Loucy (cell line): ENCODE data around the gene SH2B2.

Experiments
- H2AFZ ChIP-seq: fragments of 200-600 bp; sonication (generic); 2 replicates; pipeline ENCODE4 v1.6.0; 2016; ENCODE audit warnings: antibody characterized with exemption, mild to moderate bottlenecking, low read length, moderate library complexity
- H3F3A ChIP-seq: fragments of 200-600 bp; 2 replicates; pipeline ENCODE4 v1.6.0; 2016; ENCODE audit warnings: antibody characterized with exemption, low read depth, mild to moderate bottlenecking
- H3K27me3 ChIP-seq: fragments of 200-600 bp; sonication (generic); 2 replicates; pipeline ENCODE4 v1.6.1; 2014; ENCODE audit warnings: low read length, mild to moderate bottlenecking; ENCODE audit not compliant: insufficient read depth, poor library complexity, severe bottlenecking
- H3K36me3 ChIP-seq: fragments of 200-600 bp; sonication (generic); 2 replicates; pipeline ENCODE4 v1.6.1; 2016; ENCODE audit warnings: low read length; ENCODE audit not compliant: insufficient read depth
- H3K4me1 ChIP-seq: fragments of 200-600 bp; sonication (generic); 2 replicates; pipeline ENCODE4 v1.5.1; 2014; ENCODE audit warnings: low read length, mild to moderate bottlenecking; ENCODE audit not compliant: insufficient read depth, poor library complexity, severe bottlenecking
- H3K4me2 ChIP-seq: fragments of 200-600 bp; sonication (generic); 2 replicates; pipeline ENCODE4 v1.6.0; 2014; ENCODE audit warnings: antibody characterized with exemption, low read length, low read depth, mild to moderate bottlenecking; ENCODE audit not compliant: poor library complexity, severe bottlenecking
- H3K4me3 ChIP-seq: fragments of 200-600 bp; sonication (generic); 2 replicates; pipeline ENCODE4 v1.5.1; 2014; ENCODE audit warnings: low read length, mild to moderate bottlenecking, mixed read lengths; ENCODE audit not compliant: poor library complexity, severe bottlenecking
- H3K79me2 ChIP-seq: fragments of 200-600 bp; sonication (generic); 2 replicates; pipeline ENCODE4 v1.6.1; 2014; ENCODE audit warnings: low read length; ENCODE audit not compliant: insufficient read depth
- H3K9ac ChIP-seq: fragments of 200-600 bp; sonication (generic); 2 replicates; pipeline ENCODE4 v1.6.0; 2014; ENCODE audit warnings: mild to moderate bottlenecking, low read depth, low read length, moderate library complexity; ENCODE audit not compliant: poor library complexity, severe bottlenecking
- H3K9me2 ChIP-seq: fragments of 200-600 bp; sonication (generic); replicated peaks from 2 replicates; pipeline ENCODE4 v1.6.1; 2016; ENCODE audit warnings: low read depth, low read length, mixed read lengths
- H3K9me3 ChIP-seq: fragments of 200-600 bp; sonication (generic); 2 replicates; pipeline ENCODE4 v1.6.1; 2014; ENCODE audit warnings: mild to moderate bottlenecking, antibody characterized with exemption, low read length, low read depth; ENCODE audit not compliant: insufficient read depth
- H4K20me1 ChIP-seq: fragments of 200-600 bp; sonication (generic); 2 replicates; pipeline ENCODE4 v1.6.0; 2014; ENCODE audit warnings: antibody characterized with exemption, low read length, mild to moderate bottlenecking; ENCODE audit not compliant: insufficient read depth, poor library complexity, severe bottlenecking
- CTCF ChIP-seq: fragments of 200-600 bp; sonication (generic); conservative IDR thresholded peaks from 2 replicates; pipeline ENCODE4 v1.5.1; 2014; ENCODE audit warnings: mild to moderate bottlenecking, antibody characterized with exemption, low read length
- EZH2phosphoT487 ChIP-seq: fragments of 200-600 bp; IDR thresholded peaks from 2 replicates; pipeline ENCODE4 v1.6.1; 2018; ENCODE audit warnings: antibody characterized with exemption, mild to moderate bottlenecking, moderate library complexity, borderline replicate concordance

Gene SH2B2

GRCh38 chr7:102287981-102288278 is 1.3 kb downstream of the SH2B2 start:
- peak overlapping the region; percentile 61; the same call in 1 of the 2 replicates for H2AFZ ChIP-seq
- H3K79me2 ChIP-seq: no peaks in the 10 kb centered on the region
- no peak for TF ChIP-seq EZH2phosphoT487
- no peak for TF ChIP-seq CTCF
- H4K20me1 ChIP-seq: peaks cover 11% of the 10 kb centered on the region
- peak overlapping the region; percentile 64 for H3K9ac ChIP-seq
- no peaks in the 10 kb centered on the region for H3K27me3 ChIP-seq
- H3K9me3 ChIP-seq: no peaks in the 10 kb centered on the region
- peak overlapping the region; percentile 96 for H3K4me2 ChIP-seq
- H3K4me3 ChIP-seq: peak overlapping the region; percentile 87
- H3K4me1 ChIP-seq: peaks cover 14% of the 10 kb centered on the region
- H3K9me2 ChIP-seq: no peaks in the 10 kb centered on the region
- H3F3A ChIP-seq: no peaks in the 10 kb centered on the region
- H3K36me3 ChIP-seq: no peaks in the 10 kb centered on the region

GRCh38 chr7:102288285-102288930 is 1.7 kb downstream of the SH2B2 start:
- TF ChIP-seq CTCF: 0 out of 2 replicates have a peak, but pooled peaks have one; percentile 23
- no peak for TF ChIP-seq EZH2phosphoT487
- no peak overlapping the region for H2AFZ ChIP-seq
- H3K27me3 ChIP-seq: no peaks in the 10 kb centered on the region
- no peaks in the 10 kb centered on the region for H3F3A ChIP-seq
- H3K9me2 ChIP-seq: no peaks in the 10 kb centered on the region
- H3K4me2 ChIP-seq: peak overlapping the region; percentile 96
- peaks cover 14% of the 10 kb centered on the region for H3K4me1 ChIP-seq
- peaks cover 11% of the 10 kb centered on the region for H4K20me1 ChIP-seq
- no peak overlapping the region for H3K9ac ChIP-seq
- no peaks in the 10 kb centered on the region for H3K79me2 ChIP-seq
- no peaks in the 10 kb centered on the region for H3K36me3 ChIP-seq
- H3K9me3 ChIP-seq: no peaks in the 10 kb centered on the region
- peak overlapping the region; percentile 87 for H3K4me3 ChIP-seq

GRCh38 chr7:102289057-102289456 is 2.4 kb downstream of the SH2B2 start:
- Histone ChIP-seq H3K79me2 (no peaks in the 10 kb centered on the region), H3K9ac (no peak overlapping the region)
- TF ChIP-seq CTCF: no peak
- no peak for TF ChIP-seq EZH2phosphoT487

More at GRCh38 chr7:102289057-102289456, 2.4 kb downstream of the SH2B2 start:
- peaks cover 14% of the 10 kb centered on the region for H3K4me1 ChIP-seq
- no peak overlapping the region for H3K4me2 ChIP-seq
- no peak overlapping the region for H3K4me3 ChIP-seq
- no peaks in the 10 kb centered on the region for H3K9me3 ChIP-seq
- no peaks in the 10 kb centered on the region for H3K27me3 ChIP-seq
- no peaks in the 10 kb centered on the region for H3F3A ChIP-seq
- peaks cover 11% of the 10 kb centered on the region for H4K20me1 ChIP-seq
- no peaks in the 10 kb centered on the region for H3K9me2 ChIP-seq
- H3K36me3 ChIP-seq: no peaks in the 10 kb centered on the region
- no peak overlapping the region for H2AFZ ChIP-seq
